SK-N-SH (cell line): ENCODE data around the gene LPIN1. TPM values are rescaled to one million over a fixed set of nuclear protein-coding genes. Genes with fewer than 3 reads are reported as not detected.

Source experiments
- CTCF ChIA-PET: fragments of 300-600, 350-600 bp; formaldehyde crosslinking; extraction: SDS; loops from one replicate; lab custom pipeline; 2021; lab: Yijun Ruan, JAX
- POLR2A ChIA-PET: fragments of 350-600 bp; sonication (Branson Sonifier 250); formaldehyde crosslinking; extraction: SDS; loops from one replicate; lab custom pipeline; 2020; ENCODE audit warnings: antibody characterized with exemption, inconsistent platforms; lab: Yijun Ruan, JAX
- DNase-seq: peaks from one replicate; pipeline ENCODE4 v3.0.0; 2012
- H2AFZ ChIP-seq: fragments of 200-600 bp; sonication (generic); 2 replicates; pipeline ENCODE4 v1.8.1; 2016; ENCODE audit warnings: antibody characterized with exemption, mild to moderate bottlenecking, low read depth
- H3F3A ChIP-seq: fragments of 200-600 bp; sonication (generic); replicated peaks from 2 replicates; pipeline ENCODE3; 2016; ENCODE audit warnings: antibody characterized with exemption, mild to moderate bottlenecking; ENCODE audit not compliant: insufficient read depth
- H3K27ac ChIP-seq, 2 experiments: fragments of 200-500 bp in 1 of 2; fragments of 200-600 bp in 1 of 2; sonication (Bioruptor generic) in 1 of 2; sonication (generic), shearing (Covaris generic) in 1 of 2; 2 replicates each; pipeline versions ENCODE4 v1.5.1 to v1.6.1; 2014 to 2016; ENCODE audit warnings: low read depth in 2 of 2, inconsistent platforms in 1 of 2, low read length in 1 of 2, mild to moderate bottlenecking in 1 of 2, mixed read lengths in 1 of 2
- H3K27me3 ChIP-seq: fragments of 200-600 bp; sonication (generic), shearing (Covaris generic); 2 replicates; pipeline ENCODE4 v1.6.1; 2016; ENCODE audit warnings: mixed run types; ENCODE audit not compliant: insufficient read depth
- H3K36me3 ChIP-seq, 2 experiments: fragments of 200-500 bp in 1 of 2; fragments of 200-600 bp in 1 of 2; sonication (Bioruptor generic) in 1 of 2; sonication (generic) in 1 of 2; replicated peaks in 1 of 2; 2 replicates each; pipeline versions ENCODE3 to v1.5.1; 2014 to 2016; ENCODE audit warnings: low read length in 1 of 2, mild to moderate bottlenecking in 1 of 2; ENCODE audit not compliant: insufficient read depth in 2 of 2, control insufficient read depth in 1 of 2
- H3K4me1 ChIP-seq, 2 experiments: fragments of 200-500 bp in 1 of 2; fragments of 200-600 bp in 1 of 2; sonication (Bioruptor generic) in 1 of 2; sonication (generic), shearing (Covaris generic) in 1 of 2; 2 replicates each; pipeline versions ENCODE4 v1.5.1 to v1.6.1; 2014 to 2016; ENCODE audit warnings: low read depth in 1 of 2, low read length in 1 of 2, mixed run types in 1 of 2; ENCODE audit not compliant: insufficient read depth in 2 of 2, control insufficient read depth in 1 of 2
- H3K4me2 ChIP-seq: fragments of 200-600 bp; sonication (generic), shearing (Covaris generic); 2 replicates; pipeline ENCODE4 v1.6.1; 2017; ENCODE audit warnings: mixed run types
- H3K4me3 ChIP-seq, 2 experiments: fragments of 200-500 bp in 1 of 2; fragments of 200-600 bp in 1 of 2; sonication (Bioruptor generic) in 1 of 2; sonication (generic), shearing (Covaris generic) in 1 of 2; 2 replicates each; pipeline versions ENCODE4 v1.5.1 to v1.8.1; 2014 to 2016; ENCODE audit warnings: low read depth in 2 of 2, inconsistent platforms in 1 of 2, low read length in 1 of 2, mild to moderate bottlenecking in 1 of 2, mixed read lengths in 1 of 2, moderate library complexity in 1 of 2
- H3K79me2 ChIP-seq: fragments of 200-600 bp; sonication (generic); 2 replicates; pipeline ENCODE4 v1.8.1; 2017; ENCODE audit warnings: mild to moderate bottlenecking; ENCODE audit not compliant: insufficient read depth
- H3K9ac ChIP-seq: fragments of 200-600 bp; sonication (generic); 2 replicates; pipeline ENCODE4 v1.6.1; 2017; ENCODE audit warnings: mixed run types
- H3K9me2 ChIP-seq: fragments of 200-600 bp; sonication (generic); 2 replicates; pipeline ENCODE4 v1.6.1; 2017; ENCODE audit warnings: mixed run types
- H3K9me3 ChIP-seq: fragments of 200-600 bp; sonication (generic); 2 replicates; pipeline ENCODE4 v1.6.1; 2017; ENCODE audit warnings: mixed run types, mild to moderate bottlenecking, moderate library complexity
- H4K20me1 ChIP-seq: fragments of 200-600 bp; sonication (generic); 2 replicates; pipeline ENCODE4 v1.6.1; 2017; ENCODE audit warnings: mild to moderate bottlenecking, mixed run types; ENCODE audit not compliant: insufficient read depth
- CTCF ChIP-seq: fragments of 200-600 bp; sonication (generic); IDR thresholded peaks from 2 replicates; pipeline ENCODE4 v1.6.1; 2017; ENCODE audit warnings: antibody characterized with exemption, mild to moderate bottlenecking, moderate library complexity
- FOXM1 ChIP-seq: IDR thresholded peaks from 2 replicates; pipeline ENCODE4 v1.4.0; 2012; ENCODE audit warnings: low read depth, mild to moderate bottlenecking
- GATA2 ChIP-seq: sonication (generic); formaldehyde crosslinking; IDR thresholded peaks from 2 replicates; pipeline ENCODE4 v1.5.0; 2020; ENCODE audit warnings: mild to moderate bottlenecking, missing genetic modification reagents
- IRF3 ChIP-seq: fragments of 150-350 bp; IDR thresholded peaks from 2 replicates; pipeline ENCODE4 v1.6.1; 2016; ENCODE audit warnings: mild to moderate bottlenecking, low read depth, low read length
- JUND ChIP-seq: IDR thresholded peaks from 2 replicates; pipeline ENCODE4 v1.4.0; 2012
- MEF2A ChIP-seq: IDR thresholded peaks from 2 replicates; pipeline ENCODE4 v1.4.0; 2012; ENCODE audit warnings: low read depth, borderline replicate concordance
- NFIC ChIP-seq: IDR thresholded peaks from 2 replicates; pipeline ENCODE4 v1.4.0; 2012; ENCODE audit warnings: borderline replicate concordance
- NRF1 ChIP-seq: IDR thresholded peaks from 2 replicates; pipeline ENCODE4 v1.6.1; 2012; ENCODE audit warnings: low read depth, mild to moderate bottlenecking, low read length
- POLR2AphosphoS5 ChIP-seq: IDR thresholded peaks from 2 replicates; pipeline ENCODE4 v1.6.1; 2012; ENCODE audit warnings: low read depth, low read length
- RAD21 ChIP-seq: IDR thresholded peaks from 2 replicates; pipeline ENCODE4 v1.6.1; 2012; ENCODE audit warnings: mild to moderate bottlenecking, low read length
- RFX5 ChIP-seq: IDR thresholded peaks from 2 replicates; pipeline ENCODE4 v1.6.1; 2012; ENCODE audit warnings: mild to moderate bottlenecking, improper control_type of control experiment, low read length
- SMC3 ChIP-seq: IDR thresholded peaks from 2 replicates; pipeline ENCODE4 v1.6.1; 2012; ENCODE audit warnings: low read depth, low read length, improper control_type of control experiment
- TCF12 ChIP-seq: IDR thresholded peaks from 2 replicates; pipeline ENCODE4 v1.4.0; 2012
- USF2 ChIP-seq: fragments of 150-350 bp; IDR thresholded peaks from 2 replicates; pipeline ENCODE4 v1.6.1; 2017; ENCODE audit warnings: antibody characterized with exemption, low read length, low read depth, borderline replicate concordance
- WGBS: methylation state at CpG from one replicate; pipeline ENCODE4 v1.1.6; 2017; ENCODE audit warnings: low lambda C conversion rate; 5-methylcytosine and 5-hydroxymethylcytosine counted together
- polyA plus RNA-seq, 3 experiments: library from polyadenylated mRNA; depleted of rRNA; stranded (reverse); fragments of >200 nt; gene quantifications; 2 replicates each; pipeline ENCODE4 v1.2.3, GENCODE V29; 2012

Gene LPIN1
- polyA plus RNA-seq, 1 of the 3 experiments (the other 2 are of a cell fraction): 22.1 TPM

- ChIA-PET POLR2A (no interaction called here), CTCF (interaction anchor here (1.2 to 1.4 kb wide), 2 partner anchors 11 to 23 kb away, joined by 3 to 4 read pairs; no protein-coding TSS in a partner anchor)
- H3K79me2 ChIP-seq: no peaks in the 10 kb centered on the region
- no peaks in the 10 kb centered on the region for H3K9me2 ChIP-seq
- no peak for DNase-seq
- H4K20me1 ChIP-seq: no peaks in the 10 kb centered on the region
- no peak overlapping the region for H3K9ac ChIP-seq
- 85% methylated on average over 8 of the region's 8 CpGs for WGBS
- H3K27ac ChIP-seq: no peak overlapping the region
- no peak for TF ChIP-seq IRF3
- no peak for TF ChIP-seq USF2
- no peak for TF ChIP-seq NFIC
- TF ChIP-seq JUND: no peak
- no peak for TF ChIP-seq CTCF
- no peaks in the 10 kb centered on the region for H3K27me3 ChIP-seq
- H3K9me3 ChIP-seq: no peaks in the 10 kb centered on the region
- no peak overlapping the region for H3K4me3 ChIP-seq
- no peaks in the 10 kb centered on the region for H3F3A ChIP-seq
- H3K4me1 ChIP-seq: no peaks in the 10 kb centered on the region
- H3K36me3 ChIP-seq: no peaks in the 10 kb centered on the region
- no peak overlapping the region for H2AFZ ChIP-seq
- H3K4me2 ChIP-seq: no peak overlapping the region
Measured at GRCh38 chr2:11852526-11853196, 106.2 kb downstream of the LPIN1 start.

- DNase-seq: no peak
Measured at GRCh38 chr2:11853197-11853588, 106.8 kb downstream of the LPIN1 start.

More at GRCh38 chr2:11853197-11853588, 106.8 kb downstream of the LPIN1 start:
- Histone ChIP-seq H3K9me3 (no peaks in the 10 kb centered on the region), H3K79me2 (no peaks in the 10 kb centered on the region), H3K4me3 (no peak overlapping the region), H3K36me3 (no peaks in the 10 kb centered on the region), H3K4me1 (no peaks in the 10 kb centered on the region), H3K9me2 (no peaks in the 10 kb centered on the region), H3K27ac (no peak overlapping the region), H4K20me1 (no peaks in the 10 kb centered on the region), H3K4me2 (no peak overlapping the region), H3F3A (no peaks in the 10 kb centered on the region), H3K27me3 (no peaks in the 10 kb centered on the region), H3K9ac (no peak overlapping the region), H2AFZ (no peak overlapping the region)
- ChIA-PET CTCF (interaction anchor here (0.6 to 1.2 kb wide), 2 partner anchors 10 to 11 kb away, joined by 3 to 4 read pairs; no protein-coding TSS in a partner anchor), POLR2A (no interaction called here)
- TF ChIP-seq GATA2 (no peak), SMC3 (no peak), MEF2A (no peak), TCF12 (no peak), CTCF (no peak), USF2 (no peak), RAD21 (no peak), POLR2AphosphoS5 (no peak), NRF1 (no peak), FOXM1 (no peak), RFX5 (no peak)
- WGBS: 73% methylated on average over 5 of the region's 5 CpGs
